Measurements from ENCODE around the gene MAL.

Gene MAL

GRCh38 chr2:95075440-95076132 lies 50.1 kb downstream of the MAL start:
- Histone ChIP-seq H3K4me1 (ENCODE audit: control insufficient read depth in 2 of 2, insufficient read depth in 1 of 2, low read depth in 1 of 2, low read length in 2 of 2) (peaks cover 1 to 2% of the 10 kb centered on the region in 2 donors), H3K14ac (ENCODE audit: low read length) (no peak overlapping the region), H3K4ac (ENCODE audit: low read length) (no peak overlapping the region), H3K4me3 (ENCODE audit: low read length in 2 of 2) (no peak overlapping the region), H2BK12ac (ENCODE audit: low read length) (peak overlapping the region; percentile 31), H3K4me2 (ENCODE audit: insufficient read depth, low read length, poor library complexity, severe bottlenecking) (no peak overlapping the region), H3K18ac (ENCODE audit: low read length) (no peak overlapping the region), H3K79me1 (ENCODE audit: low read depth, low read length) (peaks cover 2% of the 10 kb centered on the region), H3K36me3 (replicated peaks in 1 of 2; ENCODE audit: control insufficient read depth in 2 of 2, insufficient read depth in 2 of 2, low read length in 2 of 2) (no peaks in the 10 kb centered on the region), H3K27ac (replicated peaks; ENCODE audit: low read length) (no peak overlapping the region), H3K9me3 (replicated peaks in 1 of 2; ENCODE audit: control insufficient read depth in 2 of 2, insufficient read depth in 1 of 2, low read depth in 1 of 2, low read length in 2 of 2) (no peaks in the 10 kb centered on the region), H3K9ac (ENCODE audit: low read depth, low read length, poor library complexity) (no peak overlapping the region), H4K8ac (ENCODE audit: low read depth, low read length) (no peak overlapping the region), H2AK5ac (ENCODE audit: low read depth, low read length) (peak overlapping the region; percentile 94), H2AFZ (ENCODE audit: low read length) (no peak overlapping the region), H3K23ac (ENCODE audit: low read depth, low read length, poor library complexity) (no peak overlapping the region), H2BK120ac (ENCODE audit: low read depth, low read length) (no peak overlapping the region), H3K27me3 (ENCODE audit: control insufficient read depth in 3 of 3, insufficient read depth in 3 of 3, low read depth in 1 of 3, low read length in 3 of 3) (peaks cover 0 to 8% (median 0%) of the 10 kb centered on the region in 3 experiments), H2BK15ac (ENCODE audit: low read length) (peak overlapping the region; percentile 39), H2BK5ac (ENCODE audit: low read length) (no peak overlapping the region), H4K91ac (ENCODE audit: low read depth, low read length, poor library complexity) (no peak overlapping the region)
- WGBS, 2 donors (ENCODE audit: extremely low coverage in 2 of 2, insufficient read length in 2 of 2, insufficient replicate concordance in 1 of 2) = no CpG with 5 or more reads among the region's 8 CpGs
- DNase-seq (ENCODE audit: low spot score) = no peak

- Histone ChIP-seq H2AFZ (ENCODE audit: low read length) (peak overlapping the region; percentile 96), H3K36me3 (replicated peaks in 1 of 2; ENCODE audit: control insufficient read depth in 2 of 2, insufficient read depth in 2 of 2, low read length in 2 of 2) (no peaks in the 10 kb centered on the region), H3K27ac (replicated peaks; ENCODE audit: low read length) (no peak overlapping the region), H3K27me3 (ENCODE audit: control insufficient read depth in 3 of 3, insufficient read depth in 3 of 3, low read depth in 1 of 3, low read length in 3 of 3) (peaks cover 0 to 8% (median 0%) of the 10 kb centered on the region in 3 experiments), H3K9me3 (replicated peaks in 1 of 2; ENCODE audit: control insufficient read depth in 2 of 2, insufficient read depth in 1 of 2, low read depth in 1 of 2, low read length in 2 of 2) (no peaks in the 10 kb centered on the region), H3K4me3 (ENCODE audit: low read length in 2 of 2) (peak overlapping the region; percentile 39 to 88), H3K4me2 (ENCODE audit: insufficient read depth, low read length, poor library complexity, severe bottlenecking) (peak overlapping the region; percentile 86), H3K79me1 (ENCODE audit: low read depth, low read length) (peaks cover 2% of the 10 kb centered on the region), H4K8ac (ENCODE audit: low read depth, low read length) (no peak overlapping the region), H3K23ac (ENCODE audit: low read depth, low read length, poor library complexity) (peak overlapping the region; percentile 87), H3K4me1 (ENCODE audit: control insufficient read depth in 2 of 2, insufficient read depth in 1 of 2, low read depth in 1 of 2, low read length in 2 of 2) (peaks cover 1 to 2% of the 10 kb centered on the region in 2 donors), H3K14ac (ENCODE audit: low read length) (peak overlapping the region; percentile 89), H2BK12ac (ENCODE audit: low read length) (peak overlapping the region; percentile 58), H3K4ac (ENCODE audit: low read length) (no peak overlapping the region), H3K9ac (ENCODE audit: low read depth, low read length, poor library complexity) (peak overlapping the region; percentile 77), H2BK120ac (ENCODE audit: low read depth, low read length) (peak overlapping the region; percentile 91), H2AK5ac (ENCODE audit: low read depth, low read length) (peak overlapping the region; percentile 18), H2BK15ac (ENCODE audit: low read length) (peak overlapping the region; percentile 96), H2BK5ac (ENCODE audit: low read length) (peak overlapping the region; percentile 57), H3K18ac (ENCODE audit: low read length) (peak overlapping the region; percentile 99), H4K91ac (ENCODE audit: low read depth, low read length, poor library complexity) (peak overlapping the region; percentile 72)
- peak; percentile 61 for DNase-seq (ENCODE audit: low spot score)
- no CpG with 5 or more reads among the region's 44 CpGs for whole genome bisulfite sequencing, 2 donors (ENCODE audit: extremely low coverage in 2 of 2, insufficient read length in 2 of 2, insufficient replicate concordance in 1 of 2)
Measured at GRCh38 chr2:95076705-95077529, 51.4 kb downstream of the MAL start.

- Histone ChIP-seq H3K36me3 (replicated peaks in 1 of 2; ENCODE audit: control insufficient read depth in 2 of 2, insufficient read depth in 2 of 2, low read length in 2 of 2) (no peaks in the 10 kb centered on the region), H2BK120ac (ENCODE audit: low read depth, low read length) (no peak overlapping the region), H3K27ac (replicated peaks; ENCODE audit: low read length) (no peak overlapping the region), H3K9ac (ENCODE audit: low read depth, low read length, poor library complexity) (no peak overlapping the region), H3K4ac (ENCODE audit: low read length) (no peak overlapping the region), H4K8ac (ENCODE audit: low read depth, low read length) (no peak overlapping the region), H2BK5ac (ENCODE audit: low read length) (no peak overlapping the region), H3K79me1 (ENCODE audit: low read depth, low read length) (peaks cover 2% of the 10 kb centered on the region), H3K4me2 (ENCODE audit: insufficient read depth, low read length, poor library complexity, severe bottlenecking) (no peak overlapping the region), H3K9me3 (replicated peaks in 1 of 2; ENCODE audit: control insufficient read depth in 2 of 2, insufficient read depth in 1 of 2, low read depth in 1 of 2, low read length in 2 of 2) (no peaks in the 10 kb centered on the region), H2BK12ac (ENCODE audit: low read length) (no peak overlapping the region), H2AK5ac (ENCODE audit: low read depth, low read length) (no peak overlapping the region), H3K27me3 (ENCODE audit: control insufficient read depth in 3 of 3, insufficient read depth in 3 of 3, low read depth in 1 of 3, low read length in 3 of 3) (peaks cover 0 to 8% (median 0%) of the 10 kb centered on the region in 3 experiments), H3K23ac (ENCODE audit: low read depth, low read length, poor library complexity) (no peak overlapping the region), H3K14ac (ENCODE audit: low read length) (no peak overlapping the region), H3K4me3 (ENCODE audit: low read length in 2 of 2) (no peak overlapping the region), H2AFZ (ENCODE audit: low read length) (peak overlapping the region; percentile 96), H4K91ac (ENCODE audit: low read depth, low read length, poor library complexity) (no peak overlapping the region), H2BK15ac (ENCODE audit: low read length) (no peak overlapping the region), H3K18ac (ENCODE audit: low read length) (no peak overlapping the region), H3K4me1 (ENCODE audit: control insufficient read depth in 2 of 2, insufficient read depth in 1 of 2, low read depth in 1 of 2, low read length in 2 of 2) (peaks cover 1 to 2% of the 10 kb centered on the region in 2 donors)
- no CpG with 5 or more reads among the region's 3 CpGs for WGBS, 2 donors (ENCODE audit: extremely low coverage in 2 of 2, insufficient read length in 2 of 2, insufficient replicate concordance in 1 of 2)
- no peak for DNase-seq (ENCODE audit: low spot score)
Measured at GRCh38 chr2:95077530-95077825, 52.0 kb downstream of the MAL start.
